ENCODE measurements around the gene C20orf141.
"Not testable (repeated sequence)": the region's sequence is repeated elsewhere in the genome, so short reads cannot be mapped to it uniquely, and the experiment has no call there.

C20orf141 gene

GRCh38 chr20:2820896-2821869 lies 6.4 kb downstream of the C20orf141 start:
- DNase-seq: no peak

GRCh38 chr20:2822073-2822472 lies 7.3 kb downstream of the C20orf141 start:
- no peak for DNase-seq

GRCh38 chr20:2825761-2826160 lies 11.0 kb downstream of the C20orf141 start:
- no peak for DNase-seq

GRCh38 chr20:2826655-2827054 lies 11.9 kb downstream of the C20orf141 start:
- DNase-seq: no peak

GRCh38 chr20:2829376-2829775 lies 14.6 kb downstream of the C20orf141 start:
- no peak for DNase-seq

- DNase-seq: not testable (repeated sequence)
These were observed 16.4 kb downstream of the C20orf141 start for GRCh38 chr20:2831206-2831605.

- DNase-seq: no peak
These were observed 19.0 kb downstream of the C20orf141 start for GRCh38 chr20:2833761-2834160.

GRCh38 chr20:2834401-2835110 lies 19.8 kb downstream of the C20orf141 start:
- no peak for DNase-seq

- DNase-seq: no peak
These were observed 20.6 kb downstream of the C20orf141 start for GRCh38 chr20:2835331-2835796.

GRCh38 chr20:2836035-2836434 lies 21.2 kb downstream of the C20orf141 start:
- DNase-seq: no peak

- DNase-seq: no peak
These were observed 22.6 kb downstream of the C20orf141 start for GRCh38 chr20:2837221-2837960.

- no peak for DNase-seq
These were observed 23.5 kb downstream of the C20orf141 start for GRCh38 chr20:2838170-2838797.

GRCh38 chr20:2838847-2839671 lies 24.3 kb downstream of the C20orf141 start:
- no peak for DNase-seq

- DNase-seq: no peak
These were observed 24.9 kb downstream of the C20orf141 start for GRCh38 chr20:2839732-2840137.

- peak; percentile 95 for DNase-seq
These were observed 25.6 kb downstream of the C20orf141 start, which contains the start of the genes PCED1A and VPS16 for GRCh38 chr20:2840138-2840966. TSS of gene PCED1A (minus strand) at chr20:2840655. CDS start at chr20:2839912, 743 bp downstream. TSS of gene VPS16 (plus strand) at chr20:2840745. CDS start at chr20:2840775, 30 bp downstream.

- DNase-seq: peak; percentile 88
These were observed 26.3 kb downstream of the C20orf141 start for GRCh38 chr20:2840967-2841531.

- no peak for DNase-seq
These were observed 30.8 kb downstream of the C20orf141 start for GRCh38 chr20:2845607-2846006.

- no peak for DNase-seq
These were observed 31.9 kb downstream of the C20orf141 start for GRCh38 chr20:2846698-2847097.

GRCh38 chr20:2847802-2848201 lies 33.0 kb downstream of the C20orf141 start:
- DNase-seq: no peak

GRCh38 chr20:2849529-2849928 lies 34.7 kb downstream of the C20orf141 start:
- no peak for DNase-seq

Data from femur (tissue), 1 donor.